ENCODE data around the gene OAF.
"Not testable (repeated sequence)": the region's sequence is repeated elsewhere in the genome, so short reads cannot be mapped to it uniquely, and the experiment has no call there.

The OAF gene

DNA sequence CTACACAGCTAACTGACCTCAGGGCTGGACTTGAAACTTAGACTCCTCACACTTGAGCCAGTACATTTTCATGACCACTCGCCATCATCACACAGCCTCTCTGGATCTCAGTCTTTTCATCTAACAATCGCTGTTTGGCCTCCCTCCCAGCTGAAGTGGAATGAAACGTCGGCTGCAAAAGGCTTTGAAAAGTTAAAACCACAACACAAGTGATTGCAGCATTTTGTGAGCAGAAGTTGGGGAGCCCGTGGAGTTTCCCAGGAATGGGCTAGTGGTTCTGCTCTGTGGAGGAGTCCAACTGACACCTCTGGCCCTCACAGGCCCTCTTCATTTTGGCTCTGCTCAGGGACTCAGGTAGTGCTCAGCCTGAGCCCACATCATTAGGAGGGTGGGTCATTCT is 37.0 kb upstream of the OAF start:
- H3K27ac ChIP-seq (ENCODE audit: low read depth, low read length) = no peak overlapping the region
- H3K36me3 ChIP-seq (ENCODE audit: control insufficient read depth in 5 of 5, insufficient read depth in 5 of 5, low read length in 5 of 5) = no peaks in the 10 kb centered on the region
- peaks cover 5 to 18% (median 13%) of the 10 kb centered on the region in 5 donors for H3K27me3 ChIP-seq (ENCODE audit: control insufficient read depth in 5 of 5, insufficient read depth in 4 of 5, low read length in 5 of 5)

DNA sequence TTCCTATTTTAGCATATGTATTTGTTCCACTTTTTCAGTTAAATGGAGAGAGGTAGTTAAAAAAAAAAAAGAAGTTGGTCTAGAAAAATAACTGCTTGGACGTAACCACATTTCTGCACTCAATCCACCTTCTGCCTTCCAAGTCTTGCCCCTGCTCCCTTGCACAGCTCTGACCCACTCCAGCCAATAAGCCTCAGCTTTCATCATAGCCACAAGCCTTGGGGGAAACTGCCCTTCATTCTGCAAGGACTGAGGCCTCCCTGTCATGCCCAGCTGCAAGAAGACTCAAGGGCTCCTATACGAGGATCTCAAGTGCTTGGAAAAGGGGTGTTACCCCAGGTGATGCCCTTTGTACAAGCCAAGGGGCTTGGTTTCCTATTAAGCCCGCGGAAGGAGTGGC is 36.0 kb upstream of the OAF start:
- Histone ChIP-seq H3K27ac (ENCODE audit: low read depth, low read length) (no peak overlapping the region), H3K9ac (ENCODE audit: low read length in 5 of 5) (no peak overlapping the region), H3K27me3 (ENCODE audit: control insufficient read depth in 5 of 5, insufficient read depth in 4 of 5, low read length in 5 of 5) (peaks cover 8 to 19% (median 13%) of the 10 kb centered on the region in 5 donors), H3K36me3 (ENCODE audit: control insufficient read depth in 5 of 5, insufficient read depth in 5 of 5, low read length in 5 of 5) (no peaks in the 10 kb centered on the region), H3K9me3 (ENCODE audit: control insufficient read depth in 5 of 5, low read length in 5 of 5) (no peaks in the 10 kb centered on the region), H3K4me1 (ENCODE audit: control insufficient read depth in 5 of 5, insufficient read depth in 5 of 5, low read length in 5 of 5) (peaks cover 6 to 20% (median 15%) of the 10 kb centered on the region in 5 donors), H3K4me3 (ENCODE audit: low read depth in 1 of 5, low read length in 5 of 5) (no peak overlapping the region)

More for the DNA sequence above, 37.0 kb upstream of the OAF start:
- Histone ChIP-seq H3K9me3 (ENCODE audit: control insufficient read depth in 5 of 5, low read length in 5 of 5) (no peaks in the 10 kb centered on the region), H3K9ac (ENCODE audit: low read length in 5 of 5) (no peak overlapping the region), H3K4me1 (ENCODE audit: control insufficient read depth in 5 of 5, insufficient read depth in 5 of 5, low read length in 5 of 5) (peaks cover 2 to 30% (median 19%) of the 10 kb centered on the region in 5 donors), H3K4me3 (ENCODE audit: low read depth in 1 of 5, low read length in 5 of 5) (no peak overlapping the region)

DNA sequence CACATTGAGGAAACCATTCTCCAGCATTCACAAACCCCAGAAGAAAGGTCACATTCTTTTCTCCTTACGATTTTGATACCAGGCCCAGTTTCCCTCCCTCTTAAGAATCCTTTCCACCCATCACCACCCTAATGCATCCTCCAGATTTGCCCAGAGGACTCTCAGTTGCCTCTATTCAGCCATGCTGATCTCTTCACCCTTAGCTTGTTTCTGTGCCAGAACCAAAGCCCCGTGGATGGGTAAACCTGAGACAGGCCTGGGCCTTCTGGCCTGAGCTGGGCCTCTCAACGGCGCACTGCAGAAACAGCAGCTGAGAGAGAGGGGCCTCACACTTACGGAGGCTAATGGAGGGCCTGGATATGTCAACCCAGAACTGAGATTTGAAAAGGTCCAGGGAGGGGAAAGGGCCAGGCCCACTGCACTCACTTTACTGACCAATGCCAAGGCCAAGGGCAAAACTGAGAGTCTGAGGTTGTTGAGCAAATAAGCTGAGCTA is 32.2 kb upstream of the OAF start:
- Histone ChIP-seq H3K4me3 (ENCODE audit: low read depth in 1 of 5, low read length in 5 of 5) (no peak overlapping the region), H3K36me3 (ENCODE audit: control insufficient read depth in 5 of 5, insufficient read depth in 5 of 5, low read length in 5 of 5) (no peaks in the 10 kb centered on the region), H3K9me3 (ENCODE audit: control insufficient read depth in 5 of 5, low read length in 5 of 5) (no peaks in the 10 kb centered on the region), H3K4me1 (ENCODE audit: control insufficient read depth in 5 of 5, insufficient read depth in 5 of 5, low read length in 5 of 5) (peaks cover 8 to 36% (median 28%) of the 10 kb centered on the region in 5 donors), H3K27ac (ENCODE audit: low read depth, low read length) (peak overlapping the region; percentile 30), H3K27me3 (ENCODE audit: control insufficient read depth in 5 of 5, insufficient read depth in 4 of 5, low read length in 5 of 5) (peaks cover 1 to 18% (median 7%) of the 10 kb centered on the region in 5 donors), H3K9ac (ENCODE audit: low read length in 5 of 5) (no peak overlapping the region)

DNA sequence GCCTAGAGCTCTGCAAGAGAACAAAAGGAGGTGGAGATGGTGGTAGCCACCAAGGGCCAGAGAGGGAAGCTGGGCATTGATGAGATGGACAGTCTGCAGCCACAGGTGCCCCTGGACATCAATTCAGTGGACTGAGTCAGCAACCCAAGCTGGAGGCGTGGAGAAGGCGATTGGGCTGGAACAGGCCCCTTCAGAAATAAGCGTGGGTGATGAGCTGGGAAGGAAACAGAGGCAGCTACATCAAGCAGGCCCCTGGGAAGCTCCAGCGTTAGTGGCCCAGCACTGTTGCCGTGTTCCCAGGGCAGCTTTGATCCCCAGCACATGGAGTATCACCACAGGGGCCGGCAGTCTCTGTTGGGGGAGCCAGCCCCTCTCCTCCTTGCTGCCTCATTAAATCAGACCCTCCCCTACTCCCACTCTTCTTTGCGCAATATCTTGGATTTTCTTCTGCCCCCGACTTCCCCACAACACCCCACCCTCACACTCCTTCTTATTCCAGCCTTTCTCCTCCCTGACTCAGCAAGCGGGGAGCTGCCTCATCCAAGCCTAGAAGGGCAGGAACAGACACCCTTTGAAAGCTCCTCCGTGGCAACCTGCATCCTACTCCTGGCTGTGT is 31.7 kb upstream of the OAF start:
- peak overlapping the region; percentile 30 for H3K27ac ChIP-seq (ENCODE audit: low read depth, low read length)
- H3K4me1 ChIP-seq (ENCODE audit: control insufficient read depth in 5 of 5, insufficient read depth in 5 of 5, low read length in 5 of 5) = peaks cover 8 to 42% (median 34%) of the 10 kb centered on the region in 5 donors
- no peak overlapping the region for H3K9ac ChIP-seq (ENCODE audit: low read length in 5 of 5)
- H3K36me3 ChIP-seq (ENCODE audit: control insufficient read depth in 5 of 5, insufficient read depth in 5 of 5, low read length in 5 of 5) = no peaks in the 10 kb centered on the region
- peaks cover 0 to 12% (median 7%) of the 10 kb centered on the region in 5 donors for H3K27me3 ChIP-seq (ENCODE audit: control insufficient read depth in 5 of 5, insufficient read depth in 4 of 5, low read length in 5 of 5)
- H3K9me3 ChIP-seq (ENCODE audit: control insufficient read depth in 5 of 5, low read length in 5 of 5) = no peaks in the 10 kb centered on the region
- no peak overlapping the region for H3K4me3 ChIP-seq (ENCODE audit: low read depth in 1 of 5, low read length in 5 of 5)

DNA sequence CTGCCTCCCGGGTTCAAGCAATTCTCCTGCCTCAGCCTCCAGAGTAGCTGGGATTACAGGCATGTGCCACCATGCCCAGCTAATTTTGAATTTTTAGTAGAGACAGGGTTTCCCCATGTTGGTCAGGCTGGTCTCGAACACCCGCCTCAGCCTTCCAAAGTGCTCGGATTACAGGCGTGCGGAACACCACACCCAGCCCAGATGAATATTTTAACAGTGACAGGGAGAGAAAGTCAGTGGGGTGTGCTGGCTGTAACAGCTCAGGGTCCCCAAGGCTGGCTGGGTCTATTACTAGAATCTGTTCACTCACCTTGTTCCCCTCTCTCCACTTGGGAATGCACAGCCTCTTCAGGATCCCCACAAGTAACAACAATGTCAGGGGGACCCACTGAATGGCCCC is 30.8 kb upstream of the OAF start:
- not testable (repeated sequence) for H3K4me3 ChIP-seq (ENCODE audit: low read depth in 1 of 5, low read length in 5 of 5); H3K9me3 ChIP-seq (ENCODE audit: control insufficient read depth in 5 of 5, low read length in 5 of 5); H3K9ac ChIP-seq (ENCODE audit: low read length in 5 of 5); H3K36me3 ChIP-seq (ENCODE audit: control insufficient read depth in 5 of 5, insufficient read depth in 5 of 5, low read length in 5 of 5)
- peaks cover 12 to 46% (median 43%) of the 10 kb centered on the region in 5 donors for H3K4me1 ChIP-seq (ENCODE audit: control insufficient read depth in 5 of 5, insufficient read depth in 5 of 5, low read length in 5 of 5)
- peaks cover 0 to 17% (median 5%) of the 10 kb centered on the region in 5 donors for H3K27me3 ChIP-seq (ENCODE audit: control insufficient read depth in 5 of 5, insufficient read depth in 4 of 5, low read length in 5 of 5)
- peak overlapping the region; percentile 45 for H3K27ac ChIP-seq (ENCODE audit: low read depth, low read length)

DNA sequence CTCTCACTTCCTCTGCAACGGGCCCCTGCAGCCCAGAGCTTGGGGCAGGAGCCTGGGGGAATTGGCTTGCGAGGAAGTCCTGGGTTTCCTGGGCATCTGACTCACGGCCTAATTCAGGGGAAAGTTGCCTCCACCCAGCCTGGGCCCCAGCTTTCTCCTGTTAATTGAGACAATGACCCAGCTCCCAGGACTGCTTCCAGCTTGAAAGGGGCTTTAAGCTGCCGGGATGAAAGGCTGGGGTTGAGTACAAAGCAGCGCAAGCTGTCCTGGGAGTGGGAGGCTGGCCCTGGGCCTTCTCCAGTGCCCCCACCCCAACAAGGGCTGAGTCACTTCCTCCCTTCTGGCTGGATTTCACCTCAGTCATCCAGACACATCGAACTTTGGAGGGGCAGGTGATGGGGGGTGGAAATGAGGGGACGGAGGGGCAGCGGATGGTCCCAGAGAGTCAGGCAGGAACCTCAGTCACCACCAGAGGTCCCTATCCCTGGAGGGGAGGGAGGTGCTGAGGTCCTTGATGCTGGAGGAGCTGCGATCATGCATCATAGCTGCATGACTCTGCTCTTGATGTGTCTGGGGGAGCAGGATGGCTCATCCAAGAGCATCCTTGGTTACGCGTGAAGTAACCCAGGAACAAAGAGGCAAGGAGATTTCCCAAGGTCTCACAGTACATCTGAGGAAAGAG is 30.1 kb upstream of the OAF start:
- Histone ChIP-seq H3K4me3 (ENCODE audit: low read depth in 1 of 5, low read length in 5 of 5) (no peak overlapping the region), H3K9ac (ENCODE audit: low read length in 5 of 5) (no peak overlapping the region), H3K4me1 (ENCODE audit: control insufficient read depth in 5 of 5, insufficient read depth in 5 of 5, low read length in 5 of 5) (peaks cover 15 to 47% (median 46%) of the 10 kb centered on the region in 5 donors), H3K36me3 (ENCODE audit: control insufficient read depth in 5 of 5, insufficient read depth in 5 of 5, low read length in 5 of 5) (no peaks in the 10 kb centered on the region), H3K27ac (ENCODE audit: low read depth, low read length) (peak overlapping the region; percentile 45), H3K9me3 (ENCODE audit: control insufficient read depth in 5 of 5, low read length in 5 of 5) (no peaks in the 10 kb centered on the region), H3K27me3 (ENCODE audit: control insufficient read depth in 5 of 5, insufficient read depth in 4 of 5, low read length in 5 of 5) (peaks cover 0 to 20% (median 3%) of the 10 kb centered on the region in 5 donors)

DNA sequence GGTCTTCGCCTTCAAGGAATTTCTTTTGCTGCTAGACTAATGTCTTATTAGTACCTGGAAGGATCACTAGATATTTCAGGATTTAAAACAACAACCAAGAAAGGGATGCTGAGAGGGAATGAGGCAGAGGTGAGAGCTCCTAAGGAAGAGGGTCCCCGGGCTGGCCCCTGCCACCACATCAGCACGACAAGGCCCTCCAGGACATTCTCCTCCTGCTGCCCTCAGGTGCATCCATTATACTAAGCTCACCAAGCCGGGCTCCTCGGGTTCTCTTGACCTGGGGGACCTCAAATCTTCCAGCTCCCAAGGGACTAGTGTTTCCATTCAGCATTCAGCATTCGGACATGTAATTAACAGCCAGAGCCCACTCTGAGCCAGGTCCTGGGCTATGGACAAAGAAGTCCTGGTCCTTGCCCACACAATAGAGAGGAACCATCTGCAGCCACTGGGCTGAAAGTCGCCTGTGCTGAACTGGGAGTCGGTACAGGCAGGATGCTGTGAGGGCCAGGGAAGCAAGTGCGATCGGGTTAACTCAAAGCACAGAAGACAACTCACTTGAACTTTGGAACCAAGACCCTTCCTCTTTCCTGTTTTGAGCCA is 29.4 kb upstream of the OAF start:
- H3K27ac ChIP-seq (ENCODE audit: low read depth, low read length) = no peak overlapping the region
- peaks cover 0 to 20% (median 3%) of the 10 kb centered on the region in 5 donors for H3K27me3 ChIP-seq (ENCODE audit: control insufficient read depth in 5 of 5, insufficient read depth in 4 of 5, low read length in 5 of 5)
- H3K4me3 ChIP-seq (ENCODE audit: low read depth in 1 of 5, low read length in 5 of 5) = no peak overlapping the region
- no peak overlapping the region for H3K9ac ChIP-seq (ENCODE audit: low read length in 5 of 5)
- peaks cover 15 to 54% (median 52%) of the 10 kb centered on the region in 5 donors for H3K4me1 ChIP-seq (ENCODE audit: control insufficient read depth in 5 of 5, insufficient read depth in 5 of 5, low read length in 5 of 5)
- no peaks in the 10 kb centered on the region for H3K36me3 ChIP-seq (ENCODE audit: control insufficient read depth in 5 of 5, insufficient read depth in 5 of 5, low read length in 5 of 5)
- no peaks in the 10 kb centered on the region for H3K9me3 ChIP-seq (ENCODE audit: control insufficient read depth in 5 of 5, low read length in 5 of 5)

DNA sequence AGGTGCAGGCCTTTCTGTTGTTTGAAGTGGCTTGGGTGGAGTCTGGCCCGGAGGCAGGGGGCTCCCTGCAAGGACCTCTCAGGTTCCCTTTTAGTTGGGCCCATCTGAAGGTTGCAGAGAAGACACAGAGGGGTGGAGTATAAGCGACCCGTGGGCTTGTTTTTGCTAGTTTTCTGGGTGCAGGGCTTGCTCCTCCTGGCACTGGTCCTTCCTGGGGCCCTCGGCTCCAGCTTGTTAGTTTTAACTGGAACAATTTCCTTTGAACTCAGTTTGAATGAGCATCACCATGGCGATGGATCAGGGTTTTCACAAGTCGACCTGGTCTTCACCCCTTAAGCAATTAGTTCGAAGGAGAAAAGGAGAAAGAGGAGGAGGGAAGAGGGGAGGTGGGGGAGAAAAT is 28.5 kb upstream of the OAF start:
- no peak overlapping the region for H3K4me3 ChIP-seq (ENCODE audit: low read depth in 1 of 5, low read length in 5 of 5)
- H3K9ac ChIP-seq (ENCODE audit: low read length in 5 of 5) = no peak overlapping the region
- no peaks in the 10 kb centered on the region for H3K36me3 ChIP-seq (ENCODE audit: control insufficient read depth in 5 of 5, insufficient read depth in 5 of 5, low read length in 5 of 5)
- H3K27me3 ChIP-seq (ENCODE audit: control insufficient read depth in 5 of 5, insufficient read depth in 4 of 5, low read length in 5 of 5) = peaks cover 0 to 20% (median 3%) of the 10 kb centered on the region in 5 donors
- H3K4me1 ChIP-seq (ENCODE audit: control insufficient read depth in 5 of 5, insufficient read depth in 5 of 5, low read length in 5 of 5) = peaks cover 21 to 63% (median 61%) of the 10 kb centered on the region in 5 donors
- H3K27ac ChIP-seq (ENCODE audit: low read depth, low read length) = no peak overlapping the region
- no peaks in the 10 kb centered on the region for H3K9me3 ChIP-seq (ENCODE audit: control insufficient read depth in 5 of 5, low read length in 5 of 5)

DNA sequence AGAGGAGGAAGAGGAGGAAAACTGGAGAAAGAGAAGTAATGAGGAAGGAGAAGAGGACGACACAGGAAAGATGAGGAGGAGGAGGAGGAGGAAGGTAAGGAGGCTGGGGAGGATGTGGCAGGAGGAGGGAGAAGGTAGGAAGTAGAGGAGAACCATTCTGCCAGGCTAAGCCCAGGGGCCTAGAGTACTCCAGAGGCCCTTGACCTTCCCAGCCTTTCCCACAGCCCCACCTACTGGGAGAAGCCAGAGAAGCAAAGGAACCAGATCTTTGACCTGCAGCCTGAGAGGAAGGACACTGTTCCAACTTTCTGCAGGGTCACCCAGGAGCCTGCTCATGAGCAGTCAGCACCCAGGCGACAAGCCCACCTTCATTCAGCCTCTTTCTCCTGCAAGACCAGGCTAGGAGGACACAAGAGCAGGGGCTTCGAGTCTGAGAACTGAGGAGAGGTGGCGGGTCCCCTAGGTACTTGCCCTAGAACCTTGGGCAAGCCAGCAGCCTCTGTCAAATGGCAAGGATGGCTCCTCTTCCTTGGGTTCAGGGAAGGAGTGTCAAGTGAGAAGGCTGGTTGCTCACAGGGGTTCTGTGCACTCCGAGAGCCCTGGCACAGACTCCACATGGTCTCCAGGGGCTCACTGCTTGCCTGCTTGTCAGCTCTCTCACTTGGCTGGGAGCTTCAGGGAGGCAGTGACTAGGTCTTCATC is 27.9 kb upstream of the OAF start:
- Histone ChIP-seq H3K9ac (ENCODE audit: low read length in 5 of 5) (no peak overlapping the region), H3K27ac (ENCODE audit: low read depth, low read length) (peak overlapping the region; percentile 11), H3K4me3 (ENCODE audit: low read depth in 1 of 5, low read length in 5 of 5) (no peak overlapping the region), H3K4me1 (ENCODE audit: control insufficient read depth in 5 of 5, insufficient read depth in 5 of 5, low read length in 5 of 5) (peaks cover 21 to 68% (median 66%) of the 10 kb centered on the region in 5 donors), H3K36me3 (ENCODE audit: control insufficient read depth in 5 of 5, insufficient read depth in 5 of 5, low read length in 5 of 5) (no peaks in the 10 kb centered on the region), H3K9me3 (ENCODE audit: control insufficient read depth in 5 of 5, low read length in 5 of 5) (no peaks in the 10 kb centered on the region), H3K27me3 (ENCODE audit: control insufficient read depth in 5 of 5, insufficient read depth in 4 of 5, low read length in 5 of 5) (peaks cover 0 to 23% (median 3%) of the 10 kb centered on the region in 5 donors)

Data from subcutaneous abdominal adipose tissue (tissue), 5 donors.